ENCODE results near the gene STK33. TPM values are rescaled to one million over a fixed set of nuclear protein-coding genes. Genes with fewer than 3 reads are reported as not detected.

Gene STK33
- total RNA-seq, 1 donor from 2014 or later: 14.9 TPM

GRCh38 chr11:8617063-8617462 is 23.0 kb upstream of the STK33 start:
- no peaks in the 10 kb centered on the region for H3K27me3 ChIP-seq (ENCODE audit: control insufficient read depth, insufficient read depth, low read length)
- H3K36me3 ChIP-seq (ENCODE audit: control insufficient read depth, insufficient read depth, low read length): peaks cover 2% of the 10 kb centered on the region
- no peak overlapping the region for H3K4me3 ChIP-seq (ENCODE audit: low read depth, low read length)
- TF ChIP-seq CTCF (IDR thresholded peaks at IDR 0.05; ENCODE audit: insufficient read depth, low read length, poor library complexity, severe bottlenecking): no peak
- no peak for DNase-seq (ENCODE audit: low read depth)

GRCh38 chr11:8615291-8616032 is 21.4 kb upstream of the STK33 start:
- TF ChIP-seq CTCF (IDR thresholded peaks at IDR 0.05; ENCODE audit: insufficient read depth, low read length, poor library complexity, severe bottlenecking): no peak
- Histone ChIP-seq H3K36me3 (ENCODE audit: control insufficient read depth, insufficient read depth, low read length) (peaks cover 2% of the 10 kb centered on the region), H3K4me3 (ENCODE audit: low read depth, low read length) (no peak overlapping the region), H3K27me3 (ENCODE audit: control insufficient read depth, insufficient read depth, low read length) (no peaks in the 10 kb centered on the region)
- DNase-seq (ENCODE audit: low read depth): no peak

GRCh38 chr11:8614497-8614896 is 20.5 kb upstream of the STK33 start:
- no peaks in the 10 kb centered on the region for H3K36me3 ChIP-seq (ENCODE audit: control insufficient read depth, insufficient read depth, low read length)
- H3K4me3 ChIP-seq (ENCODE audit: low read depth, low read length): no peak overlapping the region

GRCh38 chr11:8613036-8613435 is 19.0 kb upstream of the STK33 start:
- H3K4me3 ChIP-seq (ENCODE audit: low read depth, low read length): no peak overlapping the region
- DNase-seq (ENCODE audit: low read depth): no peak

More at GRCh38 chr11:8614497-8614896, 20.5 kb upstream of the STK33 start:
- no peak for DNase-seq (ENCODE audit: low read depth)
- TF ChIP-seq CTCF (IDR thresholded peaks at IDR 0.05; ENCODE audit: insufficient read depth, low read length, poor library complexity, severe bottlenecking): no peak
- H3K27me3 ChIP-seq (ENCODE audit: control insufficient read depth, insufficient read depth, low read length): no peaks in the 10 kb centered on the region

GRCh38 chr11:8612522-8612921 is 18.5 kb upstream of the STK33 start:
- Histone ChIP-seq H3K27me3 (ENCODE audit: control insufficient read depth, insufficient read depth, low read length) (no peaks in the 10 kb centered on the region), H3K36me3 (ENCODE audit: control insufficient read depth, insufficient read depth, low read length) (no peaks in the 10 kb centered on the region), H3K4me3 (ENCODE audit: low read depth, low read length) (no peak overlapping the region)
- DNase-seq (ENCODE audit: low read depth): no peak
- TF ChIP-seq CTCF (IDR thresholded peaks at IDR 0.05; ENCODE audit: insufficient read depth, low read length, poor library complexity, severe bottlenecking): no peak

More at GRCh38 chr11:8613036-8613435, 19.0 kb upstream of the STK33 start:
- H3K36me3 ChIP-seq (ENCODE audit: control insufficient read depth, insufficient read depth, low read length): no peaks in the 10 kb centered on the region
- TF ChIP-seq CTCF (IDR thresholded peaks at IDR 0.05; ENCODE audit: insufficient read depth, low read length, poor library complexity, severe bottlenecking): no peak
- no peaks in the 10 kb centered on the region for H3K27me3 ChIP-seq (ENCODE audit: control insufficient read depth, insufficient read depth, low read length)
